Ishikawa (cell line): ENCODE results near the gene RASL10A.

ENCODE experiments used
- CEBPB ChIP-seq: IDR thresholded peaks from 2 replicates; pipeline ENCODE4 v1.6.1; 2012
- CREB1 ChIP-seq: IDR thresholded peaks from 2 replicates; pipeline ENCODE4 v1.6.1; 2012; ENCODE audit warnings: low read depth
- EGR1 ChIP-seq: IDR thresholded peaks from 2 replicates; pipeline ENCODE4 v1.6.1; 2012
- EP300 ChIP-seq: IDR thresholded peaks from 2 replicates; pipeline ENCODE4 v1.6.1; 2012; ENCODE audit warnings: borderline replicate concordance
- FOXM1 ChIP-seq: IDR thresholded peaks from 2 replicates; pipeline ENCODE4 v1.6.1; 2012; ENCODE audit warnings: low read depth, borderline replicate concordance
- NFIC ChIP-seq: IDR thresholded peaks from 2 replicates; pipeline ENCODE4 v1.6.1; 2012
- RAD21 ChIP-seq: IDR thresholded peaks from 2 replicates; pipeline ENCODE4 v1.6.1; 2012; ENCODE audit warnings: low read depth
- TAF1 ChIP-seq: IDR thresholded peaks from 2 replicates; pipeline ENCODE4 v1.6.1; 2012; ENCODE audit warnings: low read depth, mild to moderate bottlenecking
- TCF12 ChIP-seq: IDR thresholded peaks from 2 replicates; pipeline ENCODE4 v1.6.1; 2012; ENCODE audit warnings: low read depth
- TEAD4 ChIP-seq: IDR thresholded peaks from 2 replicates; pipeline ENCODE4 v1.6.1; 2012
- USF1 ChIP-seq: IDR thresholded peaks from 2 replicates; pipeline ENCODE4 v1.6.1; 2012
- YY1 ChIP-seq: IDR thresholded peaks from 2 replicates; pipeline ENCODE4 v1.6.1; 2012; ENCODE audit warnings: low read depth
- ZBTB7A ChIP-seq: IDR thresholded peaks from 2 replicates; pipeline ENCODE4 v1.6.1; 2012; ENCODE audit warnings: low read depth
- TF ChIP-seq, protein P1 (sequence below): IDR thresholded peaks from 2 replicates; pipeline ENCODE4 v1.6.1; 2012
- TF ChIP-seq, protein P2 (sequence below): IDR thresholded peaks from 2 replicates; pipeline ENCODE4 v1.6.1; 2012; ENCODE audit warnings: low read depth, mild to moderate bottlenecking

The RASL10A gene

GRCh38 chr22:29313126-29313575 lies 2.3 kb downstream of the RASL10A start:
- TF ChIP-seq, protein P1, sequence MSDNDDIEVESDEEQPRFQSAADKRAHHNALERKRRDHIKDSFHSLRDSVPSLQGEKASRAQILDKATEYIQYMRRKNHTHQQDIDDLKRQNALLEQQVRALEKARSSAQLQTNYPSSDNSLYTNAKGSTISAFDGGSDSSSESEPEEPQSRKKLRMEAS: no peak
- TF ChIP-seq USF1 (peak; percentile 39; the same call in 1 of the 2 replicates), FOXM1 (no peak), CREB1 (no peak)
- TF ChIP-seq, protein P2, sequence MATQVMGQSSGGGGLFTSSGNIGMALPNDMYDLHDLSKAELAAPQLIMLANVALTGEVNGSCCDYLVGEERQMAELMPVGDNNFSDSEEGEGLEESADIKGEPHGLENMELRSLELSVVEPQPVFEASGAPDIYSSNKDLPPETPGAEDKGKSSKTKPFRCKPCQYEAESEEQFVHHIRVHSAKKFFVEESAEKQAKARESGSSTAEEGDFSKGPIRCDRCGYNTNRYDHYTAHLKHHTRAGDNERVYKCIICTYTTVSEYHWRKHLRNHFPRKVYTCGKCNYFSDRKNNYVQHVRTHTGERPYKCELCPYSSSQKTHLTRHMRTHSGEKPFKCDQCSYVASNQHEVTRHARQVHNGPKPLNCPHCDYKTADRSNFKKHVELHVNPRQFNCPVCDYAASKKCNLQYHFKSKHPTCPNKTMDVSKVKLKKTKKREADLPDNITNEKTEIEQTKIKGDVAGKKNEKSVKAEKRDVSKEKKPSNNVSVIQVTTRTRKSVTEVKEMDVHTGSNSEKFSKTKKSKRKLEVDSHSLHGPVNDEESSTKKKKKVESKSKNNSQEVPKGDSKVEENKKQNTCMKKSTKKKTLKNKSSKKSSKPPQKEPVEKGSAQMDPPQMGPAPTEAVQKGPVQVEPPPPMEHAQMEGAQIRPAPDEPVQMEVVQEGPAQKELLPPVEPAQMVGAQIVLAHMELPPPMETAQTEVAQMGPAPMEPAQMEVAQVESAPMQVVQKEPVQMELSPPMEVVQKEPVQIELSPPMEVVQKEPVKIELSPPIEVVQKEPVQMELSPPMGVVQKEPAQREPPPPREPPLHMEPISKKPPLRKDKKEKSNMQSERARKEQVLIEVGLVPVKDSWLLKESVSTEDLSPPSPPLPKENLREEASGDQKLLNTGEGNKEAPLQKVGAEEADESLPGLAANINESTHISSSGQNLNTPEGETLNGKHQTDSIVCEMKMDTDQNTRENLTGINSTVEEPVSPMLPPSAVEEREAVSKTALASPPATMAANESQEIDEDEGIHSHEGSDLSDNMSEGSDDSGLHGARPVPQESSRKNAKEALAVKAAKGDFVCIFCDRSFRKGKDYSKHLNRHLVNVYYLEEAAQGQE: no peak

DNA sequence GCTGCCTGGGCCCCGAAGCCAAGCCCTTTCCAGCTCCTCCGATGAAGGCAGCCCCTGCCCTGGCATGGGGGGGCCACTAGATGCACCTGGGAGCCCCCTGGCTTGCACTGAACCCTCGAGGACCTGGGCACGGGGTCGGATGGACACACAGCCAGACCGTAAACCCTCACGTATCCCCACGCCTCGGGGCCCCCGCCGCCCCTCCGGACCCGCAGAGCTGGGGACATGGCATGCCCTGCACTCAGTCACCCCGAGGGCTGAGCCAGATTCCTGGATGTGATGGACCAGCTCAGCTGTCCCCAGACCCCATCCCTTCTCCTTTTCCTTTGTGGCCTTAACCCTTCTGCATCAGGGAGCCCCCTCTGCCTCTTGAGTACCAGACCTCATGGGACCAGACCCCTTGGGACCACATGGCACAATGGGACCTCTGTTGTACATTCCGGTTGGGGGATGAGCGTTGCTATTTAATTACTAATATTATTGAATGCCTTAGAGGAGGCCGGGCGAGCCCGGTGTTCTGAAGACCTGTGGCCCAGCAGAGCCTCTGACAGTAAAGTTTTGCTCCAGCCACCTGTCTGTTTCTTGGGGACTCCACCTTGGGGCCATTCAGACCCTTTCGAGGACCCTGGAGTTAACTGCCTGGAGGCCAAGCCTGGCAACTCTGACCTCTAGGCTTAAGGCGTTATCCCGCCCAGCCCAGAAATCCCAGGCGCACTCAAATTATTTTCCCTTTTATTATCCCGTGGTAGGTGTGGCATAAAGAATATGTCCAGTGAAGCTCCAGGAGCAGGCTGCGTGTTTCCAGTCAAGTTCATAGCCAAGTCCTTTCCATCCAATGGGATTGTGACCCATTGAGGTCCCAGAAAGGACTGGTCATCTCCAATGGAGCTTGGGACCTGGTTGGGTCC lies 3.0 kb downstream of the RASL10A start:
- TF ChIP-seq ZBTB7A: no peak
- no peak for TF ChIP-seq TAF1
- no peak for TF ChIP-seq CREB1

- TF ChIP-seq, protein P1: no peak
- TF ChIP-seq CEBPB: no peak
- no peak for TF ChIP-seq TEAD4
- TF ChIP-seq RAD21: no peak
- TF ChIP-seq USF1: no peak
- TF ChIP-seq NFIC: no peak
- TF ChIP-seq, protein P2: no peak
- no peak for TF ChIP-seq TCF12
- TF ChIP-seq YY1: no peak
- no peak for TF ChIP-seq EGR1
- TF ChIP-seq ZBTB7A: no peak
- TF ChIP-seq FOXM1: no peak
- no peak for TF ChIP-seq TAF1
- TF ChIP-seq CREB1: no peak
- no peak for TF ChIP-seq EP300
Observed at GRCh38 chr22:29311464-29312217, 3.9 kb downstream of the RASL10A start.

DNA sequence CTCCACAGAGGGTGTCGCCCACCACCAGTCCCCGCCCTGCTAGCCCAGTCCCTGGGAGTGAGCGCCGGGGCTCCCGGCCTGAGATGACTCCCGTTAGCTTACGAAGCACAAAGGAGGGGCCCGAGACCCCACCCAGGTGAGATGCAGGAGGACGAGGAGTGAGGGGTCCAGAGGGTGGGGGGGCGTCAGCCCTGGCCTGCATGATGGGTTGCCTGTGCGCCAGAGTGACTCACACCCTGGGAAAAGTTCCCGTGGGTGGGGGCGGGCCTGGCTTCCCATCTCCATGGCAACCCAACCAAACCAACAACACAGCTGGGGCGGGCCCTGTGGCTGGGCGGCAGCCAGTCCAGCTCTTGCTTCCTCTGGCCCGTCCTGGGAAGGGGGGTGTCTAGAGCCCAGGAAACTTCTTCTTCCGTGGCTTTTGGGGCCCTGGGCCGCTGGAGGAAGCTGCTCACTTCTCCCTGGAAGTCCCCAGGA lies 4.6 kb downstream of the RASL10A start:
- TF ChIP-seq TCF12 (peak; percentile 55; the same call in 1 of the 2 replicates), CREB1 (no peak), TAF1 (no peak), YY1 (no peak), RAD21 (no peak), NFIC (no peak), USF1 (no peak), EGR1 (peak; percentile 83), ZBTB7A (peak; percentile 98), EP300 (peak; percentile 46; the same call in 1 of the 2 replicates), FOXM1 (no peak), CEBPB (no peak), TEAD4 (no peak)
- TF ChIP-seq, protein P2: no peak
- TF ChIP-seq, protein P1: peak; percentile 26; the same call in 1 of the 2 replicates
